DMS114 treated with DMSO at 0.1 percent for 48 hours (cell line): ENCODE measurements around the gene ENO2.
"Not testable (repeated sequence)": the region's sequence is repeated elsewhere in the genome, so short reads cannot be mapped to it uniquely, and the experiment has no call there.

Experiments
- DNase-seq: peaks from one replicate; lab custom pipeline; 2025; ENCODE audit not compliant: unreplicated experiment; lab: John Stamatoyannopoulos, UW

ENO2 gene

GRCh38 chr12:6914246-6914946 is at the start of gene ENO2:
Gene ENO2, plus strand, starts transcription at chr12:6914580. Its CDS starts 1,253 bp downstream, at chr12:6915833.
- no peak for DNase-seq

GRCh38 chr12:6865307-6865706 is 49.1 kb upstream of the ENO2 start:
- DNase-seq = not testable (repeated sequence)

GRCh38 chr12:6866163-6866919 is 48.0 kb upstream of the ENO2 start:
- no peak for DNase-seq

- peak; percentile 75 for DNase-seq
Measured at GRCh38 chr12:6866920-6867412, 47.4 kb upstream of the ENO2 start.

- DNase-seq = no peak
Measured at GRCh38 chr12:6867413-6868210, 46.8 kb upstream of the ENO2 start, which contains the start of gene TPI1. Gene TPI1, plus strand, starts transcription at chr12:6867531. Its CDS starts 36 bp downstream, at chr12:6867567.

- DNase-seq = no peak
Measured at GRCh38 chr12:6868211-6869048, 46.0 kb upstream of the ENO2 start.

- DNase-seq = peak; percentile 60
Measured at GRCh38 chr12:6869049-6870021, 45.0 kb upstream of the ENO2 start.

- DNase-seq = not testable (repeated sequence)
Measured at GRCh38 chr12:6870304-6870703, 44.1 kb upstream of the ENO2 start.

- peak; percentile 51 for DNase-seq
Measured at GRCh38 chr12:6871052-6871957, 43.1 kb upstream of the ENO2 start.

GRCh38 chr12:6872073-6873048 is 42.0 kb upstream of the ENO2 start:
- DNase-seq = peak; percentile 53

- DNase-seq = peak; percentile 92
Measured at GRCh38 chr12:6873094-6874014, 41.0 kb upstream of the ENO2 start, which contains the start of gene SPSB2. Gene SPSB2, minus strand, starts transcription at chr12:6873303. Its CDS starts 402 bp downstream, at chr12:6872901.

GRCh38 chr12:6874015-6874368 is 40.4 kb upstream of the ENO2 start:
- DNase-seq = not testable (repeated sequence)

- DNase-seq = not testable (repeated sequence)
Measured at GRCh38 chr12:6879824-6880223, 34.6 kb upstream of the ENO2 start.

- DNase-seq = no peak
Measured at GRCh38 chr12:6883252-6883651, 31.1 kb upstream of the ENO2 start.

- DNase-seq = no peak
Measured at GRCh38 chr12:6883683-6884082, 30.7 kb upstream of the ENO2 start.

GRCh38 chr12:6884539-6884938 is 29.8 kb upstream of the ENO2 start:
- no peak for DNase-seq
